ENCODE data around the gene MX1. TPM values are rescaled to one million over a fixed set of nuclear protein-coding genes. Genes with fewer than 3 reads are reported as not detected.

MX1 gene
- total RNA-seq, 3 donors from 2014 or later (not counting 1 experiment from before 2014, with no cell fraction given): 22.7 to 67.0 (median 60.6) TPM

DNA sequence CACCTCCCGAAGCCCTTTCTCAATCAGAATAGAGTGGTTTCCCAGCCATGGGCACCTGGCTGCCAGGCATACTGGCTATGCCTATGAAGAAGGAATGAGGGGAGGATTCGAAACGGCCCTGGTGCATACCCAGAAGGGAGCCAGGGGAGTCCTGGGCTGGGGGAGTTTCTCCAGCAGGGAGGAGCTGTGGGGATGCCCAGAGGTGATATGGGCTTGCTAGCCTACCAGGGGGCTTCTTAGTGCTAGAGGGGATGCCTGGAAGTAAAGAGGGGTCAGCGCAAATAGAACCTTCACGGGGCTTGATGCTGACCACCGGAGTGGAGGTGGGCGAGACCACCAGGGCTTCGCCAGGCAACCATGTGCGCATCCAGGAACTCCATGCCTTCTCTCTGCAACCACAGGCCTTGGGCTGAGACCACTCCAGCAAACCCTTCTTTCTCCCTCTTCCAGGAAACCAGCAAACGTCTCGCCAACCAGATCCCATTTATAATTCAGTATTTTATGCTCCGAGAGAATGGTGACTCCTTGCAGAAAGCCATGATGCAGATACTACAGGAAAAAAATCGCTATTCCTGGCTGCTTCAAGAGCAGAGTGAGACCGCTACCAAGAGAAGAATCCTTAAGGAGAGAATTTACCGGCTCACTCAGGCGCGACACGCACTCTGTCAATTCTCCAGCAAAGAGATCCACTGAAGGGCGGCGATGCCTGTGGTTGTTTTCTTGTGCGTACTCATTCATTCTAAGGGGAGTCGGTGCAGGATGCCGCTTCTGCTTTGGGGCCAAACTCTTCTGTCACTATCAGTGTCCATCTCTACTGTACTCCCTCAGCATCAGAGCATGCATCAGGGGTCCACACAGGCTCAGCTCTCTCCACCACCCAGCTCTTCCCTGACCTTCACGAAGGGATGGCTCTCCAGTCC lies 18.2 kb upstream of the MX1 start:
- H3K36me3 ChIP-seq (ENCODE audit: control insufficient read depth, insufficient read depth, low read length): peaks cover 26% of the 10 kb centered on the region
- Mint-ChIP-seq H3K4me3 (no peak overlapping the region), H3K36me3 (peaks cover 34% of the 10 kb centered on the region), H3K9me3 (no peaks in the 10 kb centered on the region), H3K4me1 (no peaks in the 10 kb centered on the region), H3K27ac (no peak overlapping the region), H3K27me3 (ENCODE audit: low read depth in 2 of 2) (peaks cover 9 to 13% of the 10 kb centered on the region in 2 donors)
- H3K4me1 ChIP-seq (ENCODE audit: control insufficient read depth, insufficient read depth, low read length): no peaks in the 10 kb centered on the region
- H3K9me3 ChIP-seq (ENCODE audit: control insufficient read depth, insufficient read depth, low read length): no peaks in the 10 kb centered on the region
- intact Hi-C loops (cut with micrococcal nuclease): no loop called here
- no peak overlapping the region for H3K4me3 ChIP-seq (ENCODE audit: low read length)
- H3K27ac ChIP-seq (ENCODE audit: low read length): no peak overlapping the region
- 95% methylated on average over 23 of the region's 24 CpGs for WGBS (ENCODE audit: insufficient coverage)
- no peaks in the 10 kb centered on the region for H3K27me3 ChIP-seq (ENCODE audit: control insufficient read depth, insufficient read depth, low read length)
- no peak for DNase-seq
- TF ChIP-seq, protein P1, sequence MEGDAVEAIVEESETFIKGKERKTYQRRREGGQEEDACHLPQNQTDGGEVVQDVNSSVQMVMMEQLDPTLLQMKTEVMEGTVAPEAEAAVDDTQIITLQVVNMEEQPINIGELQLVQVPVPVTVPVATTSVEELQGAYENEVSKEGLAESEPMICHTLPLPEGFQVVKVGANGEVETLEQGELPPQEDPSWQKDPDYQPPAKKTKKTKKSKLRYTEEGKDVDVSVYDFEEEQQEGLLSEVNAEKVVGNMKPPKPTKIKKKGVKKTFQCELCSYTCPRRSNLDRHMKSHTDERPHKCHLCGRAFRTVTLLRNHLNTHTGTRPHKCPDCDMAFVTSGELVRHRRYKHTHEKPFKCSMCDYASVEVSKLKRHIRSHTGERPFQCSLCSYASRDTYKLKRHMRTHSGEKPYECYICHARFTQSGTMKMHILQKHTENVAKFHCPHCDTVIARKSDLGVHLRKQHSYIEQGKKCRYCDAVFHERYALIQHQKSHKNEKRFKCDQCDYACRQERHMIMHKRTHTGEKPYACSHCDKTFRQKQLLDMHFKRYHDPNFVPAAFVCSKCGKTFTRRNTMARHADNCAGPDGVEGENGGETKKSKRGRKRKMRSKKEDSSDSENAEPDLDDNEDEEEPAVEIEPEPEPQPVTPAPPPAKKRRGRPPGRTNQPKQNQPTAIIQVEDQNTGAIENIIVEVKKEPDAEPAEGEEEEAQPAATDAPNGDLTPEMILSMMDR (IDR thresholded peaks at IDR 0.05): no peak
- no peak for ATAC-seq

DNA sequence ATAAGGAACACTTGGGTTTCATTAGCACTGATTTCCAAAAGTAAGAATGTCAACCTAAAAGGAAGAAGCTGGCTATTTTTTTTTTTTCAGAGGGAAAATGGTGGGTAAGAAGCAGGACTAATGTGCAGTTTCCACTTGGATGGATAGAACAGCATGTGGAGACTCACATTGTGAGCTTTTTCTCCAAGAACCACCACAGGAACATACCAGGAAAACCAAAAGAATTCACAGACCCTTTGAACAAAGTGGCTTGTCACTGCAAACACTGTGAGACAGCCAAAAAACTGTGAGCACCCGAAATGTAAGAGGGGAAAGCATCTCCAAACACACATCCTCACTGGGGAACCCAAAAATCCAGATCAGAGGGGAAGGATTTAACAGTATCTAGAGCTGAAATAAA lies 15.7 kb upstream of the MX1 start:
- Mint-ChIP-seq H3K4me1 (no peaks in the 10 kb centered on the region), H3K4me3 (no peak overlapping the region), H3K36me3 (peaks cover 29% of the 10 kb centered on the region), H3K9me3 (no peaks in the 10 kb centered on the region), H3K27ac (no peak overlapping the region), H3K27me3 (ENCODE audit: low read depth in 2 of 2) (peaks cover 19 to 27% of the 10 kb centered on the region in 2 donors)
- no peak overlapping the region for H3K27ac ChIP-seq (ENCODE audit: low read length)
- DNase-seq (no peak), ATAC-seq (no peak)
- TF ChIP-seq, protein P1 (IDR thresholded peaks at IDR 0.05): no peak
- H3K4me1 ChIP-seq (ENCODE audit: control insufficient read depth, insufficient read depth, low read length): no peaks in the 10 kb centered on the region
- no peak overlapping the region for H3K4me3 ChIP-seq (ENCODE audit: low read length)
- WGBS (ENCODE audit: insufficient coverage): no CpG with 5 or more reads among the region's 1 CpG
- intact Hi-C loops (cut with micrococcal nuclease): loop anchor here (10.0 kb wide), 1 partner anchor 1194 kb away; no protein-coding TSS in a partner anchor
- H3K36me3 ChIP-seq (ENCODE audit: control insufficient read depth, insufficient read depth, low read length): peaks cover 22% of the 10 kb centered on the region
- no peaks in the 10 kb centered on the region for H3K27me3 ChIP-seq (ENCODE audit: control insufficient read depth, insufficient read depth, low read length)
- H3K9me3 ChIP-seq (ENCODE audit: control insufficient read depth, insufficient read depth, low read length): no peaks in the 10 kb centered on the region

DNA sequence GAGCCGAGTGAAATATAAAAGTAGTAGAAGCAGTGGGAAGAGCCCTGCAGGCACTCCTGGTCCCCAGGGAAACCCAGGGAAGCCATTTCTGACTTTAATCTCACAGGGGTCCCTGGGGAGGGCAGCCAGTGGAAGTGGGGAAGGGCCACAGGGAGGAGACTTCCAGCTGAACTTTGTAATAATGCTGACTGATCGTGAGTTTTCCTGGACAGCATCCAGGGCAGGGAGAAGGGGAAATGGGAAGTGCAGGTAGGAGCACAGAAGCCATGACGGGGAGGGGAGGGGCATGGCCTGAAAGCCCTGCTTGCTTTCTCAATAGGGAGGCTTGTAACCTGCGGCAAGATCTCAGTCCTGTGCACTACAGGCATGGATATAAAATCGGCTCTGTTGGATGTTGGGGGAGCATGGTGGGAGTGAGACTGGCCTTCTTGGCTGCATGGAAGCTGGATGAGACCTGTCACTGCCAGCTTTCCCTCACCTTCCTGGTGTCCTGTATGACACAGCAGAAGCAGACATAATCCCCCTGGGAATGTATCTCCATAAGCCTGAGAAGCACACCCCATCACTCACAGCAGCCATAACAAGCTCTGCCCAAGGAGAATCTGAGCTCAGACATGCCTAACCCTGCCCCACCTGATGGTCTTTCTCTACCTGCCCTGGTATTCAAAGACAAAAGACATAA lies 15.1 kb upstream of the MX1 start:
- ATAC-seq: no peak
- no peak overlapping the region for H3K4me3 Mint-ChIP-seq

More for the DNA sequence above, 15.1 kb upstream of the MX1 start:
- no peak overlapping the region for H3K27ac ChIP-seq (ENCODE audit: low read length)
- WGBS (ENCODE audit: insufficient coverage): 93% methylated on average over 5 of the region's 5 CpGs
- H3K9me3 ChIP-seq (ENCODE audit: control insufficient read depth, insufficient read depth, low read length): no peaks in the 10 kb centered on the region
- intact Hi-C loops (cut with micrococcal nuclease): loop anchor here (10.0 kb wide), 1 partner anchor 1194 kb away; no protein-coding TSS in a partner anchor
- Mint-ChIP-seq H3K9me3 (no peaks in the 10 kb centered on the region), H3K27ac (no peak overlapping the region), H3K36me3 (peaks cover 29% of the 10 kb centered on the region), H3K27me3 (ENCODE audit: low read depth in 2 of 2) (peaks cover 19 to 27% of the 10 kb centered on the region in 2 donors), H3K4me1 (no peaks in the 10 kb centered on the region)
- peaks cover 22% of the 10 kb centered on the region for H3K36me3 ChIP-seq (ENCODE audit: control insufficient read depth, insufficient read depth, low read length)
- no peak for DNase-seq
- H3K4me1 ChIP-seq (ENCODE audit: control insufficient read depth, insufficient read depth, low read length): no peaks in the 10 kb centered on the region
- H3K27me3 ChIP-seq (ENCODE audit: control insufficient read depth, insufficient read depth, low read length): no peaks in the 10 kb centered on the region
- TF ChIP-seq, protein P1 (IDR thresholded peaks at IDR 0.05): no peak
- no peak overlapping the region for H3K4me3 ChIP-seq (ENCODE audit: low read length)

All from natural killer cell (primary cell).